ENCODE data around the gene UCN2. TPM values are rescaled to one million over a fixed set of nuclear protein-coding genes. Genes with fewer than 3 reads are reported as not detected.

Gene UCN2
- total and polyA plus RNA-seq, 9 of the 15 experiments (the other 6 are each of a cell fraction or from before 2014, with no cell fraction given), result 0.08 to 0.11 TPM; not detected in 7

DNA sequence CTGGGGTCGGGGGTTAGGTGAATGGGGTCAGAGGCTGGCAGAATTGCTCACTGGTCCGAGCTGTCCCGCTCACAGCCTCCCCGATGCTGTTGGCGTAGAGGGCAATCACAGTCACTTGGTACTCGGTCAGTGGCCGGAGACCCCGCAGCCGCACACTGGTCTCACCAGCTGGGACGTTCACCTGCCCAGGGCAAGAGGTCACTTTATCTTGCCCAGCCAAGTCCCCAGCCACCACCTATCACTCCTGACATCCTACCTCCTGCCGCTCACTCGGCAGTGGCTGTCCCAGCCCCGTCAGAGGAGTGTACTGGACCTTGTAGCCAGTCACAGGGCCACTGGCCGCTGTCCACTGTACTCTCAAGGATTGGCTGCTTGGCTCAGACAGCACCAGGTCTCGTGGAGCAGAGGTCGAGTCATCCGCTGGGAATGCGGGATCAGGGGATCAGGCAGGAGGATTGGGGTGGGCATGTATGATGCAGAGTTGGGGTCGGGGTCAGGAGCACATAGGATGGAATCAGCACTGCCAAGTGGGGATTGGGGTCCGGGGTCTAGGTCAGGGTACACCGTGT, 29.0 kb upstream of the UCN2 start (continued):
- TF ChIP-seq, protein P1, sequence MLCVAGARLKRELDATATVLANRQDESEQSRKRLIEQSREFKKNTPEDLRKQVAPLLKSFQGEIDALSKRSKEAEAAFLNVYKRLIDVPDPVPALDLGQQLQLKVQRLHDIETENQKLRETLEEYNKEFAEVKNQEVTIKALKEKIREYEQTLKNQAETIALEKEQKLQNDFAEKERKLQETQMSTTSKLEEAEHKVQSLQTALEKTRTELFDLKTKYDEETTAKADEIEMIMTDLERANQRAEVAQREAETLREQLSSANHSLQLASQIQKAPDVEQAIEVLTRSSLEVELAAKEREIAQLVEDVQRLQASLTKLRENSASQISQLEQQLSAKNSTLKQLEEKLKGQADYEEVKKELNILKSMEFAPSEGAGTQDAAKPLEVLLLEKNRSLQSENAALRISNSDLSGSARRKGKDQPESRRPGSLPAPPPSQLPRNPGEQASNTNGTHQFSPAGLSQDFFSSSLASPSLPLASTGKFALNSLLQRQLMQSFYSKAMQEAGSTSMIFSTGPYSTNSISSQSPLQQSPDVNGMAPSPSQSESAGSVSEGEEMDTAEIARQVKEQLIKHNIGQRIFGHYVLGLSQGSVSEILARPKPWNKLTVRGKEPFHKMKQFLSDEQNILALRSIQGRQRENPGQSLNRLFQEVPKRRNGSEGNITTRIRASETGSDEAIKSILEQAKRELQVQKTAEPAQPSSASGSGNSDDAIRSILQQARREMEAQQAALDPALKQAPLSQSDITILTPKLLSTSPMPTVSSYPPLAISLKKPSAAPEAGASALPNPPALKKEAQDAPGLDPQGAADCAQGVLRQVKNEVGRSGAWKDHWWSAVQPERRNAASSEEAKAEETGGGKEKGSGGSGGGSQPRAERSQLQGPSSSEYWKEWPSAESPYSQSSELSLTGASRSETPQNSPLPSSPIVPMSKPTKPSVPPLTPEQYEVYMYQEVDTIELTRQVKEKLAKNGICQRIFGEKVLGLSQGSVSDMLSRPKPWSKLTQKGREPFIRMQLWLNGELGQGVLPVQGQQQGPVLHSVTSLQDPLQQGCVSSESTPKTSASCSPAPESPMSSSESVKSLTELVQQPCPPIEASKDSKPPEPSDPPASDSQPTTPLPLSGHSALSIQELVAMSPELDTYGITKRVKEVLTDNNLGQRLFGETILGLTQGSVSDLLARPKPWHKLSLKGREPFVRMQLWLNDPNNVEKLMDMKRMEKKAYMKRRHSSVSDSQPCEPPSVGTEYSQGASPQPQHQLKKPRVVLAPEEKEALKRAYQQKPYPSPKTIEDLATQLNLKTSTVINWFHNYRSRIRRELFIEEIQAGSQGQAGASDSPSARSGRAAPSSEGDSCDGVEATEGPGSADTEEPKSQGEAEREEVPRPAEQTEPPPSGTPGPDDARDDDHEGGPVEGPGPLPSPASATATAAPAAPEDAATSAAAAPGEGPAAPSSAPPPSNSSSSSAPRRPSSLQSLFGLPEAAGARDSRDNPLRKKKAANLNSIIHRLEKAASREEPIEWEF (CRISPR knock-in tag; IDR thresholded peaks at IDR 0.05), result no peak

DNA sequence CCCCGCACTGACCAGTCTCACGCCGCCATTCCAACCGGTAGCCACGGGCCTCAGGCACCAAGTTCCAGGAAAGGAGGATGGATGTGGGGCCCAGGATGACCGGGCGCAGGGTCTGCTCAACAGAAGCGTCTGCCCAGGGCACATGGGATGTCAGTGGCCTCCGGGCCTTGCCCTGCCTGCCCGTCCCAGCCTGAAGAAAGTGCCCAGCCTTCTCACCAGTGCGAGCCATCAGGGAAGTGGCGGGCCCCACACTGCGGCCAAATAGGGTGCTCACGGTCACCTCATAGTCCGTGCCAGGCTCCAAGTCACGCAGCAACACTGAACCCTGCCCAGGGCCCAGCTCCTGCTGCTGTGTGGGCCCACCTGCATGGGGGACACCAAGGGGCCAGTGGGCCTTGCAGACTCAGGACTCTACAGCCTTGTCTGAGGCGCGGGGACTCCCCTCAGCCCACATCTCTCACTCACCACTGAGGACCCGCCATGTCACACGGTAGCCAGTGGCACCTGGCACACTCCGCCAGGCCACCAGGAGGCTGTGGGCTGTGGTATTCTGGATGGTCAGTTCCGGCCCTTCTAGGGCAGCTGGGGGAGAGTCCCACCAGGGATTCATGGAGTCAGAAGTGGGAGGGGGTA, 28.4 kb upstream of the UCN2 start:
- in situ Hi-C loops (cut with MboI), result no loop called here
- no peak for TF ChIP-seq ZNF668 (CRISPR knock-in tag; IDR thresholded peaks at IDR 0.05)
- TF ChIP-seq MTF1 (CRISPR knock-in tag; IDR thresholded peaks at IDR 0.05; ENCODE audit: borderline replicate concordance), result no peak
- TF ChIP-seq, protein P2, sequence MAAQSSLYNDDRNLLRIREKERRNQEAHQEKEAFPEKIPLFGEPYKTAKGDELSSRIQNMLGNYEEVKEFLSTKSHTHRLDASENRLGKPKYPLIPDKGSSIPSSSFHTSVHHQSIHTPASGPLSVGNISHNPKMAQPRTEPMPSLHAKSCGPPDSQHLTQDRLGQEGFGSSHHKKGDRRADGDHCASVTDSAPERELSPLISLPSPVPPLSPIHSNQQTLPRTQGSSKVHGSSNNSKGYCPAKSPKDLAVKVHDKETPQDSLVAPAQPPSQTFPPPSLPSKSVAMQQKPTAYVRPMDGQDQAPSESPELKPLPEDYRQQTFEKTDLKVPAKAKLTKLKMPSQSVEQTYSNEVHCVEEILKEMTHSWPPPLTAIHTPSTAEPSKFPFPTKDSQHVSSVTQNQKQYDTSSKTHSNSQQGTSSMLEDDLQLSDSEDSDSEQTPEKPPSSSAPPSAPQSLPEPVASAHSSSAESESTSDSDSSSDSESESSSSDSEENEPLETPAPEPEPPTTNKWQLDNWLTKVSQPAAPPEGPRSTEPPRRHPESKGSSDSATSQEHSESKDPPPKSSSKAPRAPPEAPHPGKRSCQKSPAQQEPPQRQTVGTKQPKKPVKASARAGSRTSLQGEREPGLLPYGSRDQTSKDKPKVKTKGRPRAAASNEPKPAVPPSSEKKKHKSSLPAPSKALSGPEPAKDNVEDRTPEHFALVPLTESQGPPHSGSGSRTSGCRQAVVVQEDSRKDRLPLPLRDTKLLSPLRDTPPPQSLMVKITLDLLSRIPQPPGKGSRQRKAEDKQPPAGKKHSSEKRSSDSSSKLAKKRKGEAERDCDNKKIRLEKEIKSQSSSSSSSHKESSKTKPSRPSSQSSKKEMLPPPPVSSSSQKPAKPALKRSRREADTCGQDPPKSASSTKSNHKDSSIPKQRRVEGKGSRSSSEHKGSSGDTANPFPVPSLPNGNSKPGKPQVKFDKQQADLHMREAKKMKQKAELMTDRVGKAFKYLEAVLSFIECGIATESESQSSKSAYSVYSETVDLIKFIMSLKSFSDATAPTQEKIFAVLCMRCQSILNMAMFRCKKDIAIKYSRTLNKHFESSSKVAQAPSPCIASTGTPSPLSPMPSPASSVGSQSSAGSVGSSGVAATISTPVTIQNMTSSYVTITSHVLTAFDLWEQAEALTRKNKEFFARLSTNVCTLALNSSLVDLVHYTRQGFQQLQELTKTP (IDR thresholded peaks at IDR 0.05; ENCODE audit: low read depth in 1 of 2, partially characterized antibody in 2 of 2), result no peak
- TF ChIP-seq FOXP1 (CRISPR knock-in tag; IDR thresholded peaks at IDR 0.05), result no peak
- TF ChIP-seq SNRNP70 (optimal IDR thresholded peaks at IDR 0.05; ENCODE audit: low read depth, low read length), result no peak
- no peak for TF ChIP-seq SMARCE1 (IDR thresholded peaks at IDR 0.05)

More for the DNA sequence above, 28.4 kb upstream of the UCN2 start:
- Histone ChIP-seq H3K4me1 (replicated peaks in 1 of 2; ENCODE audit: control insufficient read depth in 2 of 2, insufficient read depth in 2 of 2, low read length in 2 of 2) (peaks cover 12 to 49% of the 10 kb centered on the region in 2 experiments; a peak in 4 of 5 replicates), H3K27me3 (ENCODE audit: control insufficient read depth in 2 of 2, insufficient read depth in 2 of 2, low read length in 2 of 2) (peaks cover 0 to 31% of the 10 kb centered on the region in 2 experiments; a peak in 3 of 5 replicates), H3K4me2 (ENCODE audit: insufficient read depth, low read length) (no peak overlapping the region), H3K9me1 (ENCODE audit: control insufficient read depth, insufficient read depth, low read length) (no peaks in the 10 kb centered on the region), H3K9ac (ENCODE audit: insufficient read depth in 1 of 2, low read depth in 2 of 2, low read length in 2 of 2) (peak overlapping the region in 1 of 2 experiments; percentile 68; a peak in 1 of 4 replicates), H3K79me2 (ENCODE audit: control insufficient read depth, insufficient read depth, low read length) (no peaks in the 10 kb centered on the region), H3K36me3 (ENCODE audit: control insufficient read depth, insufficient read depth, low read length) (no peaks in the 10 kb centered on the region), H4K20me1 (replicated peaks; ENCODE audit: control insufficient read depth, insufficient read depth, low read length) (no peaks in the 10 kb centered on the region; the same call in 1 of the 2 replicates), H3K9me3 (replicated peaks; ENCODE audit: control insufficient read depth, insufficient read depth, low read depth, low read length) (no peaks in the 10 kb centered on the region), H3K4me3 (no peak overlapping the region), H2AFZ (ENCODE audit: low read depth, low read length) (no peak overlapping the region), H3K27ac (ENCODE audit: extremely low read depth, low read depth, low read length) (no peak overlapping the region)
- no peak for ATAC-seq
- ChIA-PET POLR2A (interaction anchor here (0.6 kb wide), 1 partner anchor 156 kb away, joined by 3 read pairs; no protein-coding TSS in a partner anchor), CTCF (ENCODE audit: low intra/inter-chr PET ratio) (no interaction called here)
- no peak for FAIRE-seq
- intact Hi-C loops (cut with micrococcal nuclease), result no loop called here
- BruUV-seq (replicated peaks), result no TSS peak
- DNase-seq (ENCODE audit: extremely low read depth in 1 of 4, low spot score in 3 of 4), result no peak
- 38% methylated on average over 14 of the region's 22 CpGs for WGBS (ENCODE audit: insufficient coverage, low coverage, missing lambda C conversion rate)

All from K562 (cell line).